Measurements from ENCODE around the gene SNAI1. TPM values are rescaled to one million over a fixed set of nuclear protein-coding genes. Genes with fewer than 3 reads are reported as not detected.
"Not testable (repeated sequence)": the region's sequence is repeated elsewhere in the genome, so short reads cannot be mapped to it uniquely, and the experiment has no call there.

SNAI1 gene
- total RNA-seq, 1 donor from 2014 or later = 26.4 TPM

GRCh38 chr20:49945701-49946477, 36.9 kb upstream of the SNAI1 start:
- Mint-ChIP-seq H3K36me3 (ENCODE audit: low read depth, unreplicated experiment) (peaks cover 31% of the 10 kb centered on the region), H3K4me1 (ENCODE audit: unreplicated experiment) (no peaks in the 10 kb centered on the region), H3K27ac (ENCODE audit: unreplicated experiment) (no peak overlapping the region), H3K9me3 (ENCODE audit: unreplicated experiment) (no peaks in the 10 kb centered on the region), H3K27me3 (ENCODE audit: unreplicated experiment) (peaks cover 1% of the 10 kb centered on the region), H3K4me3 (ENCODE audit: unreplicated experiment) (no peak overlapping the region)
- no peak for TF ChIP-seq CTCF (IDR thresholded peaks at IDR 0.05; ENCODE audit: unreplicated experiment)
- DNase-seq (ENCODE audit: low spot score) = no peak

- no peak for TF ChIP-seq CTCF (IDR thresholded peaks at IDR 0.05; ENCODE audit: unreplicated experiment)
- Mint-ChIP-seq H3K36me3 (ENCODE audit: low read depth, unreplicated experiment) (peaks cover 36% of the 10 kb centered on the region), H3K27ac (ENCODE audit: unreplicated experiment) (no peak overlapping the region), H3K4me3 (ENCODE audit: unreplicated experiment) (peak overlapping the region; percentile 16), H3K4me1 (ENCODE audit: unreplicated experiment) (no peaks in the 10 kb centered on the region), H3K9me3 (ENCODE audit: unreplicated experiment) (no peaks in the 10 kb centered on the region), H3K27me3 (ENCODE audit: unreplicated experiment) (peaks cover 1% of the 10 kb centered on the region)
- no peak for DNase-seq (ENCODE audit: low spot score)
Measured at GRCh38 chr20:49948178-49948577, 34.6 kb upstream of the SNAI1 start.

- peaks cover 1% of the 10 kb centered on the region for H3K27me3 Mint-ChIP-seq (ENCODE audit: unreplicated experiment)
- DNase-seq (ENCODE audit: low spot score) = no peak
- H3K4me1 Mint-ChIP-seq (ENCODE audit: unreplicated experiment) = no peaks in the 10 kb centered on the region
- H3K36me3 Mint-ChIP-seq (ENCODE audit: low read depth, unreplicated experiment) = peaks cover 36% of the 10 kb centered on the region
- H3K4me3 Mint-ChIP-seq (ENCODE audit: unreplicated experiment) = peak overlapping the region; percentile 27
- TF ChIP-seq CTCF (IDR thresholded peaks at IDR 0.05; ENCODE audit: unreplicated experiment) = no peak
- no peaks in the 10 kb centered on the region for H3K9me3 Mint-ChIP-seq (ENCODE audit: unreplicated experiment)
- H3K27ac Mint-ChIP-seq (ENCODE audit: unreplicated experiment) = no peak overlapping the region
Measured at GRCh38 chr20:49948809-49949507, 33.8 kb upstream of the SNAI1 start.

- Mint-ChIP-seq H3K9me3 (ENCODE audit: unreplicated experiment) (no peaks in the 10 kb centered on the region), H3K4me3 (ENCODE audit: unreplicated experiment) (no peak overlapping the region), H3K36me3 (ENCODE audit: low read depth, unreplicated experiment) (peaks cover 43% of the 10 kb centered on the region), H3K4me1 (ENCODE audit: unreplicated experiment) (no peaks in the 10 kb centered on the region), H3K27ac (ENCODE audit: unreplicated experiment) (peak overlapping the region; percentile 66), H3K27me3 (ENCODE audit: unreplicated experiment) (peaks cover 3% of the 10 kb centered on the region)
- no peak for TF ChIP-seq CTCF (IDR thresholded peaks at IDR 0.05; ENCODE audit: unreplicated experiment)
- no peak for DNase-seq (ENCODE audit: low spot score)
Measured at GRCh38 chr20:49951151-49951550, 31.6 kb upstream of the SNAI1 start.

- no peak for DNase-seq (ENCODE audit: low spot score)
- Mint-ChIP-seq H3K27ac (ENCODE audit: unreplicated experiment) (no peak overlapping the region), H3K4me3 (ENCODE audit: unreplicated experiment) (no peak overlapping the region), H3K36me3 (ENCODE audit: low read depth, unreplicated experiment) (peaks cover 39% of the 10 kb centered on the region), H3K4me1 (ENCODE audit: unreplicated experiment) (no peaks in the 10 kb centered on the region), H3K9me3 (ENCODE audit: unreplicated experiment) (no peaks in the 10 kb centered on the region), H3K27me3 (ENCODE audit: unreplicated experiment) (peaks cover 2% of the 10 kb centered on the region)
- TF ChIP-seq CTCF (IDR thresholded peaks at IDR 0.05; ENCODE audit: unreplicated experiment) = no peak
Measured at GRCh38 chr20:49955167-49955566, 27.6 kb upstream of the SNAI1 start.

- not testable (repeated sequence) for H3K4me3 Mint-ChIP-seq (ENCODE audit: unreplicated experiment); DNase-seq (ENCODE audit: low spot score); H3K27ac Mint-ChIP-seq (ENCODE audit: unreplicated experiment); H3K9me3 Mint-ChIP-seq (ENCODE audit: unreplicated experiment); H3K4me1 Mint-ChIP-seq (ENCODE audit: unreplicated experiment); H3K27me3 Mint-ChIP-seq (ENCODE audit: unreplicated experiment)
- peaks cover 40% of the 10 kb centered on the region for H3K36me3 Mint-ChIP-seq (ENCODE audit: low read depth, unreplicated experiment)
Measured at GRCh38 chr20:49955830-49956396, 26.9 kb upstream of the SNAI1 start.
